ENCODE measurements around the gene ADRM1. TPM values are rescaled to one million over a fixed set of nuclear protein-coding genes. Genes with fewer than 3 reads are reported as not detected.

Gene ADRM1
- total and polyA plus RNA-seq, 10 of the 15 experiments (the other 5 are each of a cell fraction or from before 2014, with no cell fraction given), result 3.4 to 213 (median 95.9) TPM

- intact Hi-C loops (cut with micrococcal nuclease; ENCODE audit: unreplicated experiment), result no loop called here
- WGBS (ENCODE audit: insufficient coverage, insufficient replicate concordance, low lambda C conversion rate, missing lambda C conversion rate), result 76% methylated on average over 11 of the region's 11 CpGs
These were observed 33.5 kb downstream of the ADRM1 start for GRCh38 chr20:62336329-62336728.

More at GRCh38 chr20:62336329-62336728, 33.5 kb downstream of the ADRM1 start:
- in situ Hi-C loops (cut with MboI), result no loop called here
- Histone ChIP-seq H3K4me1 (ENCODE audit: control insufficient read depth, insufficient read depth, low read length) (peaks cover 37% of the 10 kb centered on the region), H3K9ac (ENCODE audit: control insufficient read depth, insufficient read depth, low read length) (no peak overlapping the region), H3K4me3 (no peak overlapping the region), H3K36me3 (ENCODE audit: control insufficient read depth in 2 of 2, insufficient read depth in 2 of 2, low read length in 1 of 2) (no peaks in the 10 kb centered on the region), H3K27ac (ENCODE audit: control insufficient read depth, insufficient read depth) (no peak overlapping the region), H4K20me1 (ENCODE audit: control insufficient read depth, insufficient read depth) (no peaks in the 10 kb centered on the region), H3K9me3 (replicated peaks; ENCODE audit: control insufficient read depth, insufficient read depth, low read length) (peaks cover 3% of the 10 kb centered on the region), H3K4me2 (ENCODE audit: control insufficient read depth, insufficient read depth) (no peak overlapping the region), H3K27me3 (replicated peaks in 1 of 2; ENCODE audit: control insufficient read depth in 2 of 2, insufficient read depth in 2 of 2, low read length in 1 of 2) (no peaks in the 10 kb centered on the region), H2AFZ (ENCODE audit: control insufficient read depth, low read depth, low read length) (no peak overlapping the region), H3K79me2 (ENCODE audit: control insufficient read depth, insufficient read depth, low read length) (no peaks in the 10 kb centered on the region)
- no peak for ATAC-seq
- ChIA-PET POLR2A (no interaction called here), SMC1A (ENCODE audit: uncharacterized antibody, unreplicated experiment) (no interaction called here), CTCF (no interaction called here), RAD21 (ENCODE audit: unreplicated experiment) (no interaction called here)
- DNase-seq (ENCODE audit: low read depth, low spot score), result no peak
- FAIRE-seq, result no peak
- BruUV-seq (replicated peaks), result no TSS peak
- TF ChIP-seq BMI1 (IDR thresholded peaks at IDR 0.05; ENCODE audit: borderline replicate concordance) (peak; percentile 34; the same call in 1 of the 2 replicates), MXI1 (IDR thresholded peaks at IDR 0.05; ENCODE audit: low read depth, low read length) (no peak)
- TF ChIP-seq, protein P1, sequence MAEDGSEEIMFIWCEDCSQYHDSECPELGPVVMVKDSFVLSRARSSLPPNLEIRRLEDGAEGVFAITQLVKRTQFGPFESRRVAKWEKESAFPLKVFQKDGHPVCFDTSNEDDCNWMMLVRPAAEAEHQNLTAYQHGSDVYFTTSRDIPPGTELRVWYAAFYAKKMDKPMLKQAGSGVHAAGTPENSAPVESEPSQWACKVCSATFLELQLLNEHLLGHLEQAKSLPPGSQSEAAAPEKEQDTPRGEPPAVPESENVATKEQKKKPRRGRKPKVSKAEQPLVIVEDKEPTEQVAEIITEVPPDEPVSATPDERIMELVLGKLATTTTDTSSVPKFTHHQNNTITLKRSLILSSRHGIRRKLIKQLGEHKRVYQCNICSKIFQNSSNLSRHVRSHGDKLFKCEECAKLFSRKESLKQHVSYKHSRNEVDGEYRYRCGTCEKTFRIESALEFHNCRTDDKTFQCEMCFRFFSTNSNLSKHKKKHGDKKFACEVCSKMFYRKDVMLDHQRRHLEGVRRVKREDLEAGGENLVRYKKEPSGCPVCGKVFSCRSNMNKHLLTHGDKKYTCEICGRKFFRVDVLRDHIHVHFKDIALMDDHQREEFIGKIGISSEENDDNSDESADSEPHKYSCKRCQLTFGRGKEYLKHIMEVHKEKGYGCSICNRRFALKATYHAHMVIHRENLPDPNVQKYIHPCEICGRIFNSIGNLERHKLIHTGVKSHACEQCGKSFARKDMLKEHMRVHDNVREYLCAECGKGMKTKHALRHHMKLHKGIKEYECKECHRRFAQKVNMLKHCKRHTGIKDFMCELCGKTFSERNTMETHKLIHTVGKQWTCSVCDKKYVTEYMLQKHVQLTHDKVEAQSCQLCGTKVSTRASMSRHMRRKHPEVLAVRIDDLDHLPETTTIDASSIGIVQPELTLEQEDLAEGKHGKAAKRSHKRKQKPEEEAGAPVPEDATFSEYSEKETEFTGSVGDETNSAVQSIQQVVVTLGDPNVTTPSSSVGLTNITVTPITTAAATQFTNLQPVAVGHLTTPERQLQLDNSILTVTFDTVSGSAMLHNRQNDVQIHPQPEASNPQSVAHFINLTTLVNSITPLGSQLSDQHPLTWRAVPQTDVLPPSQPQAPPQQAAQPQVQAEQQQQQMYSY (CRISPR knock-in tag; IDR thresholded peaks at IDR 0.05), result no peak
